Stimulated activated naive B cell treated with anti-CD40 and anti-IgM and Interleukin-4, amounts not matched to agents 10 μg/mL and 1 μg/mL and 100 μg/mL, for 72 hours (primary cell): ENCODE measurements around the gene INO80B.
A peak's percentile ranks its signal among the peaks of the same experiment; 100 is the strongest.

Experiments
- ATAC-seq, 2 donors: fragments of 150-1000 bp; cut with Tn5 transposase; replicated peaks; 2 replicates each; pipeline ENCODE4 v1.10.0; 2021; ENCODE audit warnings: moderate library complexity in 1 of 2
- DNase-seq: peaks from one replicate; pipeline ENCODE4 v3.0.0; 2021
- H3K27ac Mint-ChIP-seq: one replicate; pipeline ENCODE4 v1.8.0; 2022; ENCODE audit warnings: mild to moderate bottlenecking, mixed read lengths
- H3K27me3 Mint-ChIP-seq, 2 donors: one replicate each; pipeline ENCODE4 v1.8.0; 2022; ENCODE audit warnings: mixed read lengths in 2 of 2
- H3K36me3 Mint-ChIP-seq, 2 donors: one replicate each; pipeline ENCODE4 v1.8.0; 2022; ENCODE audit warnings: mixed read lengths in 2 of 2, mild to moderate bottlenecking in 1 of 2
- H3K4me1 Mint-ChIP-seq, 2 donors: one replicate each; pipeline ENCODE4 v1.8.0; 2022; ENCODE audit warnings: mixed read lengths in 2 of 2, mild to moderate bottlenecking in 1 of 2
- H3K4me3 Mint-ChIP-seq, 2 donors: one replicate each; pipeline ENCODE4 v1.8.0; 2022; ENCODE audit warnings: mild to moderate bottlenecking in 2 of 2, mixed read lengths in 2 of 2, moderate library complexity in 1 of 2
- H3K9me3 Mint-ChIP-seq, 2 donors: one replicate each; pipeline ENCODE4 v1.8.0; 2022; ENCODE audit warnings: mixed read lengths in 2 of 2, mild to moderate bottlenecking in 1 of 2

Gene INO80B

GRCh38 chr2:74491648-74492544, 37.0 kb downstream of the INO80B start:
- Mint-ChIP-seq H3K36me3 (peaks cover 45 to 60% of the 10 kb centered on the region in 2 donors), H3K27ac (peak overlapping the region; percentile 20), H3K27me3 (no peaks in the 10 kb centered on the region), H3K4me3 (no peak overlapping the region), H3K9me3 (no peaks in the 10 kb centered on the region), H3K4me1 (peaks cover 8 to 16% of the 10 kb centered on the region in 2 donors)
- DNase-seq: no peak
- ATAC-seq: no peak

- Mint-ChIP-seq H3K36me3 (peaks cover 45 to 56% of the 10 kb centered on the region in 2 donors), H3K27me3 (peaks cover 7 to 11% of the 10 kb centered on the region in 2 donors), H3K4me1 (peaks cover 15 to 26% of the 10 kb centered on the region in 2 donors), H3K9me3 (no peaks in the 10 kb centered on the region), H3K27ac (no peak overlapping the region), H3K4me3 (no peak overlapping the region)
- no peak for DNase-seq
- no peak for ATAC-seq
These were observed 38.7 kb downstream of the INO80B start for GRCh38 chr2:74493546-74493945.

DNA sequence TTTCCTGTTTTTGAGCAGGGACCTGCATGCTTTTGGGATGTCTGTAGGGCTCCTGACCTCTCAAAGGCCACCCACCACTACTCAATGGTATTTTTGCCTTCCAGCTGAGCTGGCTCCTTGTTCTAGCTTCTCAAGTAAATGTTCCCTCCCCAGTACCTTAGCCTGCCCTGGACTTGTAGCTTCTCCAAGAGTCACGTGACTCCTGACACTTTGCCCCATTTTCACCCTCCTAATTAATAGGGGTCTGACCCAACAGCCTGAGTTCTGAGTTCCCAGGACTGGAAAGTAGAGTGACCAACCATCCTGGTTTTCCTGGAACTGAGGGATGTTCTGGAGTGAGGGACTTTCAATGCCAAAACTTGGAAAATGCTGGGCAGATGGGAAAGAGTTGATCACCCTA, 40.6 kb downstream of the INO80B start:
- no peaks in the 10 kb centered on the region for H3K9me3 Mint-ChIP-seq
- ATAC-seq (no peak), DNase-seq (no peak)
- H3K27me3 Mint-ChIP-seq: peaks cover 21 to 30% of the 10 kb centered on the region in 2 donors
- H3K27ac Mint-ChIP-seq: no peak overlapping the region
- H3K4me3 Mint-ChIP-seq: no peak overlapping the region
- H3K36me3 Mint-ChIP-seq: peaks cover 39 to 41% of the 10 kb centered on the region in 2 donors
- peaks cover 23 to 38% of the 10 kb centered on the region in 2 donors for H3K4me1 Mint-ChIP-seq

- DNase-seq: no peak
- Mint-ChIP-seq H3K4me1 (peaks cover 27 to 47% of the 10 kb centered on the region in 2 donors), H3K27ac (peak overlapping the region; percentile 66), H3K9me3 (no peaks in the 10 kb centered on the region), H3K4me3 (peak overlapping the region; percentile 74 to 76), H3K36me3 (peaks cover 26 to 28% of the 10 kb centered on the region in 2 donors), H3K27me3 (peaks cover 37 to 48% of the 10 kb centered on the region in 2 donors)
- ATAC-seq: no peak
These were observed 42.3 kb downstream of the INO80B start for GRCh38 chr2:74496997-74497776.

DNA sequence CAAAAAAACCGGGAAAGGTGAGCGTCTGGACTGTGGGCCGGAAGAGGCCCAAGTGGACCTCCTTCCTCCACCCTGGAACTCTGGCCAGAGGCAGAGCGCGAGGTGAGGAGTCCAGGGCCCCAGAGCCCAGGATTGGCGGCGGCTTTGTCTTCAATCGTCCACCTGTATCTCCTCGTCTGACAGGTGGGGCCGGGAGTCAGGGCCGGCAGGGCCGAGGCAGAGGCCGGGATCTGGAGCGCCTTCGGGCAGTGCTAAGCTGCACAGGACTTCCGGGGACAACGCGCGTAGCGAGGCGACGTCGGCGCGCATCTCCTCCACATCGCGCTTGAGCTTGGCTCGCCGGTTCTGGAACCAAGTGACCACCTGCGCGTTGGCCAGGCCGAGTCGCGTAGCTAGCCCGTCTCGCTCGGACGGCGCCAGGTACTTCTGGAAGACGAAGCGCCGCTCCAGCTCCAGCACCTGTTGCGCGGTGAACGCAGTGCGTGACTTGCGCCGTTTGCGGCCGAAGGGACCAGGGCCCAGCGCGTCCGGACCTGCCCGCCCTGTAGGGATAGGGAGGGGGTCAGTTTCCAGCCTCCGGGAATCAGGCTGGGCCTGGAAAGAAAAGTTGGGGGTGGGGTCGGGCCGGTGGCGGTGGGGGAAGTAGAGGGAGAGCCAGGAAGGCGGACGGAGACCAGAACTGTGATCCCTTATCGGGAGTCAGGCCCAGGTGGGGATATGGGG, 43.1 kb downstream of the INO80B start:
- H3K36me3 Mint-ChIP-seq: peaks cover 22 to 23% of the 10 kb centered on the region in 2 donors

DNA sequence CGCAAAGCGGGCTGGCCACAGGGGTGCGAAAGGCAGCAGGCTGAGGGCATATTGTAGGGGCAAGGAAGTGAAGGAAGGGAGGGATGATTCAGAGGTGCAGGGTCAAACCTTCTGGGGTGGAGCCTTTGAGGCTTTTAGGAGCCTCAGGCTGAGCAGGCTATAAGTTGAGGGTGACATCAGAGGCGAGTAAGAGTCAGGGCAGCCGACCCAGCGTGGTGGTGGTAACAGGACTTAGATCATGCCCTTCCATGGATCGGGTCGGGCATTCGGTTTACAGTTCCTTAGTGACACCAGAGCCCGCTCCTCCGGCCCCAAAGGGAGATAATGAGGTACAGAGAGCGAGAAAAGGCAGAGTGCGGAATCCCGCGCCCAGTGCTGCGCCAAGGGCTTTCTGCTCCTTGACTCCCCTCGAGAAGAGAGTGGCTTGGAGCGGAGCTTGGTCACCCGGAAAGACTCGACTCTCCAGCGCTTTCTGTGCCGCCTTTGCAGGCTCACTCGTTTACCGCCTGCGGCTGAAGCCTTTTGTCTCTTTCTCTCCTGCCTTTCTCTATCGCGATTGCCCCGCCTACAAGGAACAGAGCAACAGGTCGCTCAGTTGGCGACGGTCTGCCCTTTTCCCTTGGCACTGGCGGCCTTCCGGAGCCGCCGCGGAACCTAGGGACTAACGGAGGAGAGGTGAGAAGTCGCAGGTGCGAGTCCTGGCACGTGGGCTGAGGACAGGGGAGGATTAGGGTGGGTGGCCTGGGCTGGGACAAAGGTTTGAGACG, 43.8 kb downstream of the INO80B start:
- Mint-ChIP-seq H3K9me3 (no peaks in the 10 kb centered on the region), H3K27ac (peak overlapping the region; percentile 70), H3K36me3 (peaks cover 16 to 23% of the 10 kb centered on the region in 2 donors), H3K4me1 (peaks cover 33 to 59% of the 10 kb centered on the region in 2 donors), H3K27me3 (peaks cover 43 to 56% of the 10 kb centered on the region in 2 donors), H3K4me3 (peak overlapping the region; percentile 74 to 76)
- no peak for DNase-seq
- peak; percentile 31 to 46 for ATAC-seq

More for the DNA sequence above, 43.1 kb downstream of the INO80B start:
- peaks cover 32 to 55% of the 10 kb centered on the region in 2 donors for H3K4me1 Mint-ChIP-seq
- peak overlapping the region; percentile 70 for H3K27ac Mint-ChIP-seq
- H3K9me3 Mint-ChIP-seq: no peaks in the 10 kb centered on the region
- peak; percentile 30 to 52 for ATAC-seq
- H3K27me3 Mint-ChIP-seq: peaks cover 43 to 55% of the 10 kb centered on the region in 2 donors
- no peak for DNase-seq
- peak overlapping the region; percentile 74 to 76 for H3K4me3 Mint-ChIP-seq

DNA sequence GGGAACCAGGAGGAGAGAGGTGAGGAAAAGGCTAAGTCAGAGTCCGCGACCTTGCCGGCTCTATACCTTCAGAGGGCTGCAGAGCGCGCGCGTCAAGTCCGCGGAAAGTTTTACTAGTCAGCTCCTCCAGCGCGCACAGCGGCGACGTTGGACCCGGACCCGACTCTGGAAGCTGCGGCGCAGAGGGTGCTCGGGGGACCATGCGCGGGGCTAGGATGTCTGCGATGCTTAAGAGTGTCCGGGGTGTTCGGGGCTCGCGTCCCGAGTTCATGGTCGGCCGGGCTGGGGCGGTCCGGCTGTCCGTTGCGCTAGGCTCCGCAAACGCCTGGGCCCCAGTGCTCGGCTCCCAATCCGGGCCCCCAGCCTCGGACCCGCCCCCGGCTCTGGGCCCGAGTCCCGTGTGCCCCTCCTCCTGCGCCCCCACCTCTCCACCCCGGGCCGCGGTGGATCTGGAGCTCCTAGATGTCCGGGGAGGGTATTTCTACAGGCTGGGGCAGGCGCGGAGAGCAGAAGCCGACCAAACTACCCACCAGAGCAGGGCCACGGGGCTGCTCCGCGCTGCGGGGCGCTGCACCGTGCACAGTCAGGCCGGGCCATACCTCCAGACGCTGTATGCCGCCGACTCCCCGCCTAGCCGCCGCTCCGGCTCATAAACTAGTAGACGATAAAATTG, 44.5 kb downstream of the INO80B start, which contains the start of gene LBX2:
Gene LBX2 (minus strand): TSS at position 337 of the 673 bp plus-strand sequence. CDS start 66 bp downstream, at position 271.
- peaks cover 15 to 21% of the 10 kb centered on the region in 2 donors for H3K36me3 Mint-ChIP-seq
- ATAC-seq (peak; percentile 30 to 31), DNase-seq (no peak)
- H3K4me1 Mint-ChIP-seq: peaks cover 36 to 61% of the 10 kb centered on the region in 2 donors
- peak within 1 kb of the TSS; percentile 74 to 76 for H3K4me3 Mint-ChIP-seq
- no peaks in the 10 kb centered on the region for H3K9me3 Mint-ChIP-seq
- peak within 1 kb of the TSS; percentile 70 for H3K27ac Mint-ChIP-seq
- H3K27me3 Mint-ChIP-seq: peaks cover 50 to 63% of the 10 kb centered on the region in 2 donors

DNA sequence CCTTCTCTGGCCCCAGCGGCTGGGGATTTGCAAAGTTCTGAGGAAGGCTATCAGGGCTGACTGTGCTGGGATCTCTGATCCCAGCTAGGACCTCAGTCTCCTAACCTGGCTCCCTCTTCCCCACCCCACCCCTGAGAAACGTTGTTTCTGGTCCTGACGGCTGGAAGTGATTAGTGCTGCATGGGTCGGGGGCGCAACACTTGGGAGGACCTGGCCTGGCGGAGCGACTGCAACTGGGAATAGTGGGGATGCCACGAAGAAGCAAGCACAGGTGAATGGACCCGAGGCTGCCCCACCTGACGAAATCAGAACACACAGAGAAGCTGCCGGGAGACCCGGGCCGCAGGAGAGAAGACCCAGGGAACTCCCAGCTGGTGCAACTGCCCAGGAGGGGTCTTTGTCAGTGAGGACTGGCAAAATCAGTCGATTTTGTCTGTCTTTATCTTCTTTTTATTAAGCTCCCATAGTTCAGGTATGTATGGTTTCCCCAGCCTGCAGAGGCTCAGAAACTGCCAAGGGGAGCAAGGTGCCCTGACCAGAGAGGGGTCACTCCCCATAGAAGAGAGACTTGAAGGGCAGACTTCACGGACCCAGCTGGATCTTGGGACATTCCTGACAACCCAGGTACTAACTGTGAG, 45.2 kb downstream of the INO80B start:
- peak overlapping the region; percentile 51 for H3K27ac Mint-ChIP-seq
- peak overlapping the region in 1 of 2 donors; percentile 74 for H3K4me3 Mint-ChIP-seq
- H3K27me3 Mint-ChIP-seq: peaks cover 56 to 69% of the 10 kb centered on the region in 2 donors
- no peaks in the 10 kb centered on the region for H3K9me3 Mint-ChIP-seq
- ATAC-seq: no peak
- no peak for DNase-seq
- H3K4me1 Mint-ChIP-seq: peaks cover 42 to 68% of the 10 kb centered on the region in 2 donors
- peaks cover 20 to 26% of the 10 kb centered on the region in 2 donors for H3K36me3 Mint-ChIP-seq

DNA sequence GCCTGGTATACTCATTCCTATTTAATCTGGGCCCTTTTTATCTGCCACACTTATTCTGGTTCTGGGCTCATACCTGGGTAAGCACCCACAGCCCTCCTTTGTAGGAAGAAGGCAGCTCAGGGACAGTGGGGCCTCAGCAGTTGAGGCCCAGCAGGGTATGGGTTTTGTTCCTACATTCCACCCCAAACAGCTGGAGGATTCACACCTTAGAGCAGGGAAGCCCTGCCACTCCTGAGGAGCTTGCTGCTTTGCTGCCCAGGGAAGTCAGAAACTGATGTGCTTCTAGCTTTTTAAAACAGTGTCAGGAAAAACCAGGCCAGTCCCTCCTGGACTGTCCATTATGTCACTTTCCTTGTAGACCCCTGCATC, 45.7 kb downstream of the INO80B start:
- peaks cover 59 to 71% of the 10 kb centered on the region in 2 donors for H3K27me3 Mint-ChIP-seq
- ATAC-seq (no peak), DNase-seq (no peak)
- peaks cover 25 to 31% of the 10 kb centered on the region in 2 donors for H3K36me3 Mint-ChIP-seq
- H3K27ac Mint-ChIP-seq: no peak overlapping the region
- H3K4me1 Mint-ChIP-seq: peaks cover 47 to 73% of the 10 kb centered on the region in 2 donors
- H3K9me3 Mint-ChIP-seq: no peaks in the 10 kb centered on the region
- H3K4me3 Mint-ChIP-seq: no peak overlapping the region

DNA sequence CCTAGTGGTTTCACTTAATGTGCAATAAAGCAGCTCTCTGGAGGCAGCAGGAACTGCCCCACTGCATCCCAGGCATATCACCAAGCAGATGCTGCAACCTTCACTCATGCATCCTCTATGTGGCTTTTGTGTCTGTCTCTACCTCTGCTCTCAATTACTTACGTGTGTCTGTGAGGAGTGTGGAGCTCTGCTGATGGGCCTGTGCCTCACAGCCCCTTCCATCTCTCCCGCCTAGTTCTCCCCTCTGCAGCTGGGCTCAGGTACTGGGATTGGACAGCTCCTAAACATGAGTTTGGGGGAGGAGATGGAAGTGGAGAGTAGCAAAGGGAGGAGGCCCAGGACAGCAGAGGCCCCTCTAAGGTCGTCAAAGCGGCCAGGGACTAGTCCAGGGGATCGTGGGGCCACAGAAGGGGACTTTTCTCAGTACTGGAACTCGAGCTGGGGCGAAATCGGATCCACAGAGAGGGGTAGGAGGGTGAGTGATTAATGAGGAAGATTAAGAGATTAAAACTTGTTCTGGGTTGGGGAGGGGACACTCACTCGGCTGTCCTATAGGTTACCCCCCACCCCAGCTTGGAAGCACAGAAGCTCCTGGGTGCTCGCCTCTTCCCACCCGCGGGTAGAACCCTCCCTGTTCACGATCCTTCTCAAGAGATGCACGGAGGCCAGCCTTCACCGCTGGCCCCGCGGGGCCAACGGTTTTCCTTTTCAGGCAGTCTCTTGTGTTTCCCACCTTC, 46.6 kb downstream of the INO80B start:
- DNase-seq: no peak
- ATAC-seq: no peak
- Mint-ChIP-seq H3K4me3 (peak overlapping the region; percentile 80 to 88), H3K9me3 (no peaks in the 10 kb centered on the region), H3K27ac (no peak overlapping the region), H3K36me3 (peaks cover 29 to 35% of the 10 kb centered on the region in 2 donors), H3K4me1 (peaks cover 51 to 80% of the 10 kb centered on the region in 2 donors), H3K27me3 (peaks cover 59 to 71% of the 10 kb centered on the region in 2 donors)

- H3K27ac Mint-ChIP-seq: no peak overlapping the region
- DNase-seq (no peak), ATAC-seq (no peak)
- H3K27me3 Mint-ChIP-seq: peaks cover 59 to 71% of the 10 kb centered on the region in 2 donors
- no peaks in the 10 kb centered on the region for H3K9me3 Mint-ChIP-seq
- peaks cover 35 to 41% of the 10 kb centered on the region in 2 donors for H3K36me3 Mint-ChIP-seq
- peak overlapping the region; percentile 80 to 88 for H3K4me3 Mint-ChIP-seq
- peaks cover 58 to 88% of the 10 kb centered on the region in 2 donors for H3K4me1 Mint-ChIP-seq
These were observed 47.3 kb downstream of the INO80B start for GRCh38 chr2:74502147-74502719.
